OCI-LY7 (cell line): ENCODE measurements around the gene MCTP2. TPM values are rescaled to one million over a fixed set of nuclear protein-coding genes. Genes with fewer than 3 reads are reported as not detected.
A peak's percentile ranks its signal among the peaks of the same experiment; 100 is the strongest.

Experiments
- BruUV-seq: library from RNA; stranded (reverse); fragments of 400-500 nt; replicated peaks from 2 replicates; lab custom pipeline; 2021; lab: Mats Ljungman, UMichigan
- CTCF ChIA-PET: fragments of 300-600 bp; sonication (Branson Sonifier 250); formaldehyde crosslinking; loops from one replicate; lab custom pipeline; 2022; ENCODE audit warnings: antibody characterized with exemption; ENCODE audit not compliant: unreplicated experiment; lab: Charles Lee
- POLR2A ChIA-PET: fragments of 300-600 bp; sonication (Branson Sonifier 250); formaldehyde crosslinking; loops from one replicate; lab custom pipeline; 2022; ENCODE audit warnings: antibody characterized with exemption; lab: Charles Lee
- DNase-seq: peaks from one replicate; pipeline ENCODE4 v3.0.0-alpha.2; 2015; ENCODE audit warnings: low spot score
- H2AFZ ChIP-seq: fragments of 200-600 bp; sonication (generic), shearing (Covaris generic); 2 replicates; pipeline ENCODE4 v1.6.1; 2014; ENCODE audit warnings: mild to moderate bottlenecking, antibody characterized with exemption, low read length, moderate library complexity
- H3K27ac ChIP-seq: fragments of 200-600 bp; sonication (generic); 2 replicates; pipeline ENCODE4 v1.5.1; 2014; ENCODE audit warnings: mixed run types, low read depth, mild to moderate bottlenecking, moderate library complexity, low read length, inconsistent platforms; ENCODE audit not compliant: poor library complexity, severe bottlenecking
- H3K36me3 ChIP-seq: fragments of 200-600 bp; sonication (generic); 2 replicates; pipeline ENCODE4 v1.6.1; 2014; ENCODE audit warnings: mild to moderate bottlenecking, antibody characterized with exemption, low read length, moderate library complexity, mixed read lengths; ENCODE audit not compliant: insufficient read depth
- H3K4me1 ChIP-seq: fragments of 200-600 bp; sonication (generic); 2 replicates; pipeline ENCODE4 v1.5.1; 2014; ENCODE audit warnings: mild to moderate bottlenecking, low read length; ENCODE audit not compliant: insufficient read depth, poor library complexity, severe bottlenecking
- H3K4me2 ChIP-seq: fragments of 200-600 bp; sonication (generic); 2 replicates; pipeline ENCODE4 v1.6.1; 2014; ENCODE audit warnings: mild to moderate bottlenecking, low read length
- H3K4me3 ChIP-seq: fragments of 200-600 bp; sonication (generic); 2 replicates; pipeline ENCODE4 v1.5.1; 2014; ENCODE audit warnings: mild to moderate bottlenecking, low read depth, low read length; ENCODE audit not compliant: poor library complexity, severe bottlenecking
- H3K79me2 ChIP-seq: fragments of 200-600 bp; sonication (generic); 2 replicates; pipeline ENCODE4 v1.6.1; 2016; ENCODE audit warnings: low read depth, mild to moderate bottlenecking, low read length, moderate library complexity, mixed read lengths; ENCODE audit not compliant: insufficient read depth
- H3K9me2 ChIP-seq: fragments of 200-600 bp; sonication (generic); 2 replicates; pipeline ENCODE4 v1.6.1; 2016; ENCODE audit warnings: mild to moderate bottlenecking, low read length, mixed read lengths; ENCODE audit not compliant: insufficient read depth
- H3K9me3 ChIP-seq: fragments of 200-600 bp; sonication (generic); 2 replicates; pipeline ENCODE4 v1.6.1; 2014; ENCODE audit warnings: mild to moderate bottlenecking, mixed run types, low read length, mixed read lengths
- H4K20me1 ChIP-seq: fragments of 200-600 bp; sonication (generic); 2 replicates; pipeline ENCODE4 v1.6.1; 2014; ENCODE audit warnings: mild to moderate bottlenecking, antibody characterized with exemption, low read length, moderate library complexity, mixed read lengths; ENCODE audit not compliant: insufficient read depth
- CTCF ChIP-seq: fragments of 200-600 bp; sonication (generic); conservative IDR thresholded peaks from 2 replicates; pipeline ENCODE4 v1.5.1; 2014; ENCODE audit warnings: mild to moderate bottlenecking, antibody characterized with exemption, low read length, moderate library complexity, mixed read lengths
- EZH2phosphoT487 ChIP-seq: fragments of 200-600 bp; sonication (generic); IDR thresholded peaks from 2 replicates; pipeline ENCODE4 v1.6.1; 2018; ENCODE audit warnings: low read depth, borderline replicate concordance, mild to moderate bottlenecking, mixed run types, antibody characterized with exemption, low read length, moderate library complexity, mixed read lengths
- intact Hi-C: fragments of 100-400 bp; cut with micrococcal nuclease; formaldehyde crosslinking; loops from one replicate; pipeline ENCODE4 v1.10.0; 2022; ENCODE audit not compliant: unreplicated experiment
- total RNA-seq, 2 experiments: library from RNA; depleted of rRNA in 1 of 2; stranded (reverse); fragments of >200 nt in 1 of 2; shearing (Covaris generic) in 1 of 2; gene quantifications; 2 replicates each; pipeline ENCODE4 v1.2.3, GENCODE V29; 2014 to 2022

Gene MCTP2
- total RNA-seq, 2 experiments from 2014 or later = 73.2 to 90.6 TPM

- intact Hi-C loops = no loop called here
- H3K79me2 ChIP-seq = peaks cover 10% of the 10 kb centered on the region; the same call in 1 of the 2 replicates
- DNase-seq = no peak
- H3K9me3 ChIP-seq = no peaks in the 10 kb centered on the region
- TF ChIP-seq CTCF = no peak
- no peak for TF ChIP-seq EZH2phosphoT487
- no TSS peak for BruUV-seq
- H3K9me2 ChIP-seq = no peaks in the 10 kb centered on the region
- H4K20me1 ChIP-seq = no peaks in the 10 kb centered on the region
- no peak overlapping the region for H3K27ac ChIP-seq
- ChIA-PET POLR2A (interaction anchor here (0.6 to 2.9 kb wide), 9 partner anchors 13 to 162 kb away, joined by 3 to 20 read pairs (median 5); partner anchors contain the start of gene MCTP2), CTCF (interaction anchor here (1.2 to 3.0 kb wide), 6 partner anchors 15 to 159 kb away, joined by 3 to 32 read pairs (median 4); partner anchors contain the start of gene MCTP2)
- H3K36me3 ChIP-seq = peaks cover 60% of the 10 kb centered on the region
- H3K4me3 ChIP-seq = no peak overlapping the region
- no peak overlapping the region for H3K4me2 ChIP-seq
- H3K4me1 ChIP-seq = peaks cover 24% of the 10 kb centered on the region
- H2AFZ ChIP-seq = no peak overlapping the region
Observed at GRCh38 chr15:94323076-94323475, 91.7 kb downstream of the MCTP2 start.

- Histone ChIP-seq H3K27ac (peak overlapping the region; percentile 12), H2AFZ (no peak overlapping the region), H3K9me2 (no peaks in the 10 kb centered on the region), H3K36me3 (peaks cover 60% of the 10 kb centered on the region), H3K9me3 (no peaks in the 10 kb centered on the region), H3K4me1 (peaks cover 24% of the 10 kb centered on the region), H3K79me2 (peaks cover 10% of the 10 kb centered on the region; the same call in 1 of the 2 replicates), H3K4me3 (no peak overlapping the region), H3K4me2 (peak overlapping the region; percentile 49), H4K20me1 (no peaks in the 10 kb centered on the region)
- intact Hi-C loops = loop anchor here (1.0 to 2.0 kb wide), 4 partner anchors 36 to 160 kb away; partner anchors contain the start of gene MCTP2
- no TSS peak for BruUV-seq
- CTCF ChIA-PET = interaction anchor here (0.6 to 3.0 kb wide), 6 partner anchors 16 to 172 kb away, joined by 3 to 32 read pairs (median 4); partner anchors contain the start of gene MCTP2
- peak; percentile 86 for DNase-seq
- TF ChIP-seq CTCF (peak; percentile 98), EZH2phosphoT487 (no peak)
- POLR2A ChIA-PET = interaction anchor here (0.6 to 2.9 kb wide), 11 partner anchors 11 to 1831 kb away, joined by 3 to 20 read pairs (median 5); partner anchors contain the start of gene MCTP2
Observed at GRCh38 chr15:94324117-94324826, 92.9 kb downstream of the MCTP2 start.
